CD14-positive monocyte (primary cell): Measurements from ENCODE around the gene JARID2. TPM values are rescaled to one million over a fixed set of nuclear protein-coding genes. Genes with fewer than 3 reads are reported as not detected.

ENCODE experiments used
- DNase-seq, 3 donors: peaks; one replicate each; pipeline ENCODE4 v3.0.0-alpha.2; 2011 to 2022
- H2AFZ ChIP-seq: 2 replicates; pipeline ENCODE4 v1.6.0; 2012; ENCODE audit warnings: mild to moderate bottlenecking, low read depth, low read length, inconsistent platforms; ENCODE audit not compliant: insufficient read depth, poor library complexity, severe bottlenecking
- H3K27ac ChIP-seq, 2 donors: 1 replicate in 1 of 2; 2 replicates in 1 of 2; pipeline ENCODE4 v1.5.1; 2012 to 2013; ENCODE audit warnings: low read length in 2 of 2, control low read depth in 1 of 2, inconsistent platforms in 1 of 2, low read depth in 1 of 2, mild to moderate bottlenecking in 1 of 2
- H3K27me3 ChIP-seq, 2 donors: one replicate each; pipeline versions ENCODE4 v1.6.0 to v1.6.1; 2011 to 2013; ENCODE audit warnings: low read length in 2 of 2; ENCODE audit not compliant: control insufficient read depth in 2 of 2, insufficient read depth in 2 of 2
- H3K36me3 ChIP-seq, 2 donors: replicated peaks in 1 of 2; 1 replicate in 1 of 2; 2 replicates in 1 of 2; pipeline versions ENCODE4 v1.5.1 to v1.6.1; 2012 to 2013; ENCODE audit warnings: low read length in 2 of 2, control low read depth in 1 of 2, inconsistent platforms in 1 of 2, mild to moderate bottlenecking in 1 of 2; ENCODE audit not compliant: insufficient read depth in 2 of 2, control insufficient read depth in 1 of 2
- H3K4me1 ChIP-seq, 2 donors: 1 replicate in 1 of 2; 2 replicates in 1 of 2; pipeline versions ENCODE4 v1.5.1 to v1.6.1; 2012 to 2013; ENCODE audit warnings: low read length in 2 of 2, control low read depth in 1 of 2, inconsistent platforms in 1 of 2, mild to moderate bottlenecking in 1 of 2, moderate library complexity in 1 of 2; ENCODE audit not compliant: insufficient read depth in 2 of 2, control insufficient read depth in 1 of 2
- H3K4me2 ChIP-seq: replicated peaks from 2 replicates; pipeline ENCODE3; 2012; ENCODE audit warnings: low read length, moderate library complexity, mild to moderate bottlenecking; ENCODE audit not compliant: poor library complexity, severe bottlenecking; ENCODE audit errors: extremely low read depth
- H3K4me3 ChIP-seq, 3 experiments: fragments of 200-600 bp in 1 of 3; sonication (generic) in 1 of 3; replicated peaks in 1 of 3; 1 replicate in 2 of 3; 2 replicates in 1 of 3; pipeline ENCODE4 v1.5.1; 2011 to 2013; ENCODE audit warnings: low read length in 3 of 3, mild to moderate bottlenecking in 3 of 3, control low read depth in 2 of 3, low read depth in 2 of 3, inconsistent platforms in 1 of 3, moderate library complexity in 1 of 3
- H3K79me2 ChIP-seq: 2 replicates; pipeline ENCODE4 v1.6.0; 2012; ENCODE audit warnings: mild to moderate bottlenecking, control low read depth, inconsistent platforms, low read length, moderate library complexity; ENCODE audit not compliant: insufficient read depth
- H3K9ac ChIP-seq: 2 replicates; pipeline ENCODE4 v1.6.0; 2017; ENCODE audit warnings: low read length, mild to moderate bottlenecking; ENCODE audit not compliant: insufficient read depth, poor library complexity, severe bottlenecking
- H3K9me3 ChIP-seq, 2 donors: replicated peaks in 1 of 2; 1 replicate in 1 of 2; 2 replicates in 1 of 2; pipeline versions ENCODE4 v1.5.1 to v1.6.1; 2012 to 2013; ENCODE audit warnings: low read length in 2 of 2, control low read depth in 1 of 2; ENCODE audit not compliant: control insufficient read depth in 1 of 2, insufficient read depth in 1 of 2
- H4K20me1 ChIP-seq: 2 replicates; pipeline ENCODE4 v1.6.0; 2012; ENCODE audit warnings: mild to moderate bottlenecking, low read length, control low read depth, moderate library complexity; ENCODE audit not compliant: insufficient read depth
- H3K27ac Mint-ChIP-seq, 7 donors: one replicate each; pipeline ENCODE4 v1.8.0; 2020; ENCODE audit warnings: mild to moderate bottlenecking in 7 of 7, mixed read lengths in 7 of 7, moderate library complexity in 6 of 7, inconsistent platforms in 2 of 7
- H3K27me3 Mint-ChIP-seq, 3 donors: one replicate each; pipeline ENCODE4 v1.8.0; 2021 to 2022; ENCODE audit warnings: low read depth in 3 of 3, mild to moderate bottlenecking in 3 of 3, mixed read lengths in 3 of 3, moderate library complexity in 3 of 3, inconsistent platforms in 1 of 3
- H3K36me3 Mint-ChIP-seq, 2 donors: one replicate each; pipeline ENCODE4 v1.8.0; 2020; ENCODE audit warnings: mixed read lengths in 2 of 2, inconsistent platforms in 1 of 2, mild to moderate bottlenecking in 1 of 2
- H3K4me1 Mint-ChIP-seq: one replicate; pipeline ENCODE4 v1.8.0; 2020; ENCODE audit warnings: mild to moderate bottlenecking, mixed read lengths
- H3K4me3 Mint-ChIP-seq, 2 donors: one replicate each; pipeline ENCODE4 v1.8.0; 2020; ENCODE audit warnings: mild to moderate bottlenecking in 2 of 2, mixed read lengths in 2 of 2, moderate library complexity in 1 of 2
- H3K9me3 Mint-ChIP-seq, 7 donors: one replicate each; pipeline ENCODE4 v1.8.0; 2020 to 2022; ENCODE audit warnings: mixed read lengths in 7 of 7, mild to moderate bottlenecking in 6 of 7, moderate library complexity in 6 of 7, inconsistent platforms in 2 of 7
- CTCF ChIP-seq: fragments of 200-600 bp; IDR thresholded peaks from one replicate; pipeline ENCODE4 v1.8.0; 2022; ENCODE audit warnings: antibody characterized with exemption, mild to moderate bottlenecking
- WGBS: methylation state at CpG from one replicate; pipeline ENCODE4 v1.1.5; 2013; ENCODE audit warnings: missing lambda C conversion rate; ENCODE audit not compliant: insufficient coverage; 5-methylcytosine and 5-hydroxymethylcytosine counted together
- intact Hi-C, 2 donors: fragments of 100-400 bp; cut with micrococcal nuclease; formaldehyde crosslinking; loops; one replicate each; pipeline versions ENCODE4 v1.15.0 to v1.15.1; 2023
- polyA plus RNA-seq, 3 donors: library from polyadenylated mRNA; depleted of rRNA in 1 of 3; unstranded in 2 of 3; stranded (reverse) in 1 of 3; fragments of 300-500 nt in 2 of 3; fragments of >200 nt in 1 of 3; fragmentation: Illumina TruSeq in 2 of 3; gene quantifications; 1 replicate in 2 of 3; 2 replicates in 1 of 3; pipeline ENCODE4 v1.2.3, GENCODE V29; 2012 to 2021

Gene JARID2
- polyA plus RNA-seq, 3 donors: 6.8 to 17.5 (median 12.5) TPM

- peaks cover 10 to 14% of the 10 kb centered on the region in 2 donors for H3K4me1 ChIP-seq
- peaks cover 100% of the 10 kb centered on the region for H4K20me1 ChIP-seq
- no peak for TF ChIP-seq CTCF
- Mint-ChIP-seq H3K4me3 (no peak overlapping the region), H3K4me1 (peaks cover 47% of the 10 kb centered on the region), H3K36me3 (peaks cover 46 to 47% of the 10 kb centered on the region in 2 donors), H3K27me3 (no peaks in the 10 kb centered on the region), H3K27ac (peak overlapping the region; percentile 6 to 90 (median 50)), H3K9me3 (peaks cover 0 to 2% (median 0%) of the 10 kb centered on the region in 7 donors)
- intact Hi-C loops: no loop called here
- H3K9me3 ChIP-seq: no peaks in the 10 kb centered on the region
- H2AFZ ChIP-seq: no peak overlapping the region
- no peak overlapping the region for H3K9ac ChIP-seq
- DNase-seq: peak in 1 of 3 donors; percentile 65
- no peak overlapping the region for H3K4me2 ChIP-seq
- H3K36me3 ChIP-seq: peaks cover 5 to 35% of the 10 kb centered on the region in 2 donors
- peak overlapping the region in 1 of 2 donors; percentile 9 for H3K27ac ChIP-seq
- no peak overlapping the region for H3K4me3 ChIP-seq
- H3K27me3 ChIP-seq: no peaks in the 10 kb centered on the region
- 20% methylated on average over 2 of the region's 10 CpGs for WGBS
- H3K79me2 ChIP-seq: peaks cover 95% of the 10 kb centered on the region
Measured at GRCh38 chr6:15481390-15482291, 235.8 kb downstream of the JARID2 start.

GRCh38 chr6:15483060-15483459, 237.2 kb downstream of the JARID2 start:
- H3K27me3 ChIP-seq: no peaks in the 10 kb centered on the region
- peaks cover 12 to 33% of the 10 kb centered on the region in 2 donors for H3K36me3 ChIP-seq
- H4K20me1 ChIP-seq: peaks cover 98% of the 10 kb centered on the region
- no peak overlapping the region for H3K4me3 ChIP-seq
- H3K4me1 ChIP-seq: peaks cover 10 to 14% of the 10 kb centered on the region in 2 donors
- Mint-ChIP-seq H3K27me3 (no peaks in the 10 kb centered on the region), H3K9me3 (peaks cover 0 to 2% (median 0%) of the 10 kb centered on the region in 7 donors), H3K27ac (peak overlapping the region in 1 of 7 donors; percentile 22), H3K36me3 (peaks cover 47 to 49% of the 10 kb centered on the region in 2 donors), H3K4me1 (peaks cover 44% of the 10 kb centered on the region), H3K4me3 (no peak overlapping the region)
- H3K27ac ChIP-seq: no peak overlapping the region
- peak; percentile 53 to 82 (median 64) for DNase-seq
- peaks cover 84% of the 10 kb centered on the region for H3K79me2 ChIP-seq
- TF ChIP-seq CTCF: no peak
- no peak overlapping the region for H3K4me2 ChIP-seq
- H3K9me3 ChIP-seq: no peaks in the 10 kb centered on the region
- H3K9ac ChIP-seq: no peak overlapping the region
- intact Hi-C loops: no loop called here
- no peak overlapping the region for H2AFZ ChIP-seq
- WGBS: no CpG with 5 or more reads among the region's 1 CpG
